Esophagus (tissue), 2 donors: ENCODE measurements around the gene NVL. TPM values are rescaled to one million over a fixed set of nuclear protein-coding genes. Genes with fewer than 3 reads are reported as not detected.

Experiments used
- H3K27ac ChIP-seq, 2 donors: one replicate each; pipeline ENCODE4 v1.5.1; 2013; ENCODE audit warnings: low read depth in 2 of 2, mild to moderate bottlenecking in 2 of 2, inconsistent platforms in 1 of 2, low read length in 1 of 2, moderate library complexity in 1 of 2
- H3K27me3 ChIP-seq, 2 donors: one replicate each; pipeline ENCODE4 v1.6.1; 2013; ENCODE audit warnings: low read length in 2 of 2, control low read depth in 1 of 2, mild to moderate bottlenecking in 1 of 2; ENCODE audit not compliant: insufficient read depth in 2 of 2, control insufficient read depth in 1 of 2
- H3K36me3 ChIP-seq, 2 donors: one replicate each; pipeline ENCODE4 v1.6.1; 2013; ENCODE audit warnings: low read length in 1 of 2; ENCODE audit not compliant: control insufficient read depth in 2 of 2, insufficient read depth in 2 of 2
- H3K4me1 ChIP-seq, 2 donors: one replicate each; pipeline ENCODE4 v1.6.1; 2013; ENCODE audit warnings: low read length in 1 of 2; ENCODE audit not compliant: control insufficient read depth in 2 of 2, insufficient read depth in 2 of 2
- H3K4me3 ChIP-seq, 2 donors: one replicate each; pipeline ENCODE4 v1.5.1; 2013; ENCODE audit warnings: low read length in 2 of 2, mild to moderate bottlenecking in 2 of 2, low read depth in 1 of 2, moderate library complexity in 1 of 2
- H3K9me3 ChIP-seq, 2 donors: one replicate each; pipeline ENCODE4 v1.6.1; 2013; ENCODE audit warnings: mild to moderate bottlenecking in 2 of 2, low read depth in 1 of 2, low read length in 1 of 2, moderate library complexity in 1 of 2; ENCODE audit not compliant: control insufficient read depth in 2 of 2, insufficient read depth in 1 of 2
- WGBS, 2 donors: extraction: QIAGEN DNeasy Blood & Tissue Kit; methylation state at CpG; one replicate each; pipeline ENCODE4 v1.1.7; 2013; 5-methylcytosine and 5-hydroxymethylcytosine counted together
- polyA plus RNA-seq, 2 donors: library from polyadenylated mRNA; stranded (reverse); fragments of 200-250 nt; gene quantifications; one replicate each; pipeline ENCODE4 v1.2.3, GENCODE V29; 2013
- donor health status: healthy with polysubstance abuse.
- donor health status: Bipolar disorder and iron deficiency.

NVL gene
- polyA plus RNA-seq, 2 donors, result 11.4 to 20.1 TPM

DNA sequence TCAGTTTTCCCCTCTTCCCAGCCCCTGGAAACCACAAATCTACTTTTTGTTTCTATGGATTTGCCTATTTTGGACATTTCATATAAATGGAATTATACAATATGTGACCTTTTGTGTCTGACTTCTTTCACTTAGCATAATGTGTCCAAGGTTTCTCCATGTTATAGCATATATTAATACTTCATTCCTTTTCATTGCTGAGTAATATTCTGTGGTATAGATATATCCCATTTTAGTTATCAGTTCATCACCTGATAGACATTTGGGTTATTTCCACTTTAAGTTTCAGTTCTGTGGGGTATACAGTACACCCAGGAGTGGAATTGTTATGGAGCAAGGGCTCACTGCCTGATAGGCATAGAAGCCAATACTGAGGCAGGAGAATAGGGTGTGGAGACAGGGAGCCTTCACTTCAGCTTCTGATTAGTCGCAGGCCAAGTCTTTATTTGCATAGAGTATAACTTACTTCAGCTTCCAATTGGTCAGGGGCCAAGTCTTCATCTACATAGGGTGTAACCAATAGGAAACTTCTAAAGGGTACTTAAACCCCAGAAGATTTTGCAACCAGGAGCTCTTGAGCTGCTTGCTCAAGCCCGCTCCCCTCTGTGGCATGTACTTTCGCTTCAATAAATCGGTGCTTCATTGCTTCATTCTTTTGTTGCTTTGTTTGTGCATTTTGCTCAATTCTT, 8.3 kb upstream of the NVL start:
- H3K4me3 ChIP-seq, result no peak overlapping the region
- WGBS, 2 donors, result 62 to 89% methylated on average over 4 of the region's 4 CpGs
- H3K9me3 ChIP-seq, result no peaks in the 10 kb centered on the region
- peaks cover 3% of the 10 kb centered on the region in 2 donors for H3K4me1 ChIP-seq
- no peaks in the 10 kb centered on the region for H3K36me3 ChIP-seq
- no peak overlapping the region for H3K27ac ChIP-seq
- no peaks in the 10 kb centered on the region for H3K27me3 ChIP-seq

GRCh38 chr1:224333939-224334786, 4.2 kb upstream of the NVL start:
- no peak overlapping the region for H3K4me3 ChIP-seq
- H3K9me3 ChIP-seq, result no peaks in the 10 kb centered on the region
- H3K27me3 ChIP-seq, result no peaks in the 10 kb centered on the region
- WGBS, 2 donors, result 51 to 57% methylated on average over 5 of the region's 5 CpGs
- no peaks in the 10 kb centered on the region for H3K36me3 ChIP-seq
- H3K4me1 ChIP-seq, result no peaks in the 10 kb centered on the region
- no peak overlapping the region for H3K27ac ChIP-seq

GRCh38 chr1:224333309-224333926, 3.4 kb upstream of the NVL start:
- WGBS, 2 donors, result 9 to 13% methylated on average over 3 of the region's 3 CpGs
- Histone ChIP-seq H3K27me3 (no peaks in the 10 kb centered on the region), H3K27ac (no peak overlapping the region), H3K36me3 (no peaks in the 10 kb centered on the region), H3K4me1 (no peaks in the 10 kb centered on the region), H3K4me3 (no peak overlapping the region), H3K9me3 (no peaks in the 10 kb centered on the region)

DNA sequence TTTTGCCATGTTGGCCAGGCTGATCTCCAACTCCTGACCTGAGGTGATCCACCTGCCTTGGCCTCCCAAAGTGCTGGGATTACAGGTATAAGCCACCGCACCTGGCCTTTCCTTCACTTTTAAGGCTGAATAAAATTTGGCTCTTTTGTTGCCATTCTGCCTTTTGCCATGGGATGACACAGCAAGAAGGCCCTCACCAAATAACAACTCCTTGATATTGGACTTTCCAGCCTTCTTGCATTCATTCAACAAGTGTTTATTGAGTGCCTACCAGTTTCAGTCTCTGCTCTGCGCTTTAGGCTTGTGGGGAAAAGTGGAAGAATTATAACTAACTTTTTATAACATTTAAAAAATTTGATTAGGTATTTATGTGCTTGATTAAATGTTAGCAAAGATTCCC, 1.9 kb upstream of the NVL start:
- H3K9me3 ChIP-seq, result no peaks in the 10 kb centered on the region
- H3K36me3 ChIP-seq, result no peaks in the 10 kb centered on the region
- no peak overlapping the region for H3K27ac ChIP-seq
- H3K4me3 ChIP-seq, result no peak overlapping the region
- no peaks in the 10 kb centered on the region for H3K27me3 ChIP-seq
- WGBS, 2 donors, result 96 to 97% methylated on average over 2 of the region's 2 CpGs
- no peaks in the 10 kb centered on the region for H3K4me1 ChIP-seq

GRCh38 chr1:224331326-224331725, 1.4 kb upstream of the NVL start:
- no peak overlapping the region for H3K27ac ChIP-seq
- H3K27me3 ChIP-seq, result no peaks in the 10 kb centered on the region
- no peaks in the 10 kb centered on the region for H3K4me1 ChIP-seq
- no peak overlapping the region for H3K4me3 ChIP-seq
- WGBS, 2 donors, result 96 to 100% methylated on average over 2 of the region's 2 CpGs
- H3K9me3 ChIP-seq, result no peaks in the 10 kb centered on the region
- H3K36me3 ChIP-seq, result no peaks in the 10 kb centered on the region

GRCh38 chr1:224329484-224329841, 509 bp downstream of the NVL start:
- WGBS, 2 donors, result 0 to 1% methylated on average over 7 of the region's 7 CpGs
- Histone ChIP-seq H3K4me3 (peak overlapping the region; percentile 73 to 87), H3K4me1 (no peaks in the 10 kb centered on the region), H3K9me3 (no peaks in the 10 kb centered on the region), H3K27ac (peak overlapping the region; percentile 95 to 96), H3K36me3 (peaks cover 0 to 2% of the 10 kb centered on the region in 2 donors), H3K27me3 (no peaks in the 10 kb centered on the region)

- Histone ChIP-seq H3K36me3 (peaks cover 0 to 2% of the 10 kb centered on the region in 2 donors), H3K4me3 (peak overlapping the region in 1 of 2 donors; percentile 87), H3K4me1 (no peaks in the 10 kb centered on the region), H3K9me3 (no peaks in the 10 kb centered on the region), H3K27ac (no peak overlapping the region), H3K27me3 (no peaks in the 10 kb centered on the region)
- 76 to 81% methylated on average over 6 of the region's 6 CpGs for WGBS, 2 donors
Measured at GRCh38 chr1:224328644-224329043, 1.3 kb downstream of the NVL start.

DNA sequence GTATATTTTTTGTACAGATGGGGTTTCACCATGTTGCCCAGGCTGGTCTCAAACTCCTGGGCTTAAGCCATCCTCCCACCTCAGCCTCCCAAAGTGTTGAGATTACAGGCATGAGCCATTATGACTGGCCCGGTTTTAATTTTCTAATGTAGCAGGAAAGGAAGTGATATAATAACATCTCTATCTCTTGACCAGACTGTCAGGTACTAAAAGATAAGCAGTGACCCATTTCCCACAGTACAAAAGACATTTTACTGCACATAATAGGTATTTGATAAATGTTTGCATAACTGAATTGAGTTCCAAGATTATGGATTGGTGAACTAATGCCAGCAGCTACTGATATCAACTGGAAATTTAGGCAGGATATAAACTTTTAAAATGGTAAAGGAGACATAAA, 4.0 kb downstream of the NVL start:
- no peak overlapping the region for H3K27ac ChIP-seq
- H3K36me3 ChIP-seq, result peaks cover 0 to 2% of the 10 kb centered on the region in 2 donors
- no peak overlapping the region for H3K4me3 ChIP-seq
- no peaks in the 10 kb centered on the region for H3K27me3 ChIP-seq
- no peaks in the 10 kb centered on the region for H3K9me3 ChIP-seq
- WGBS, 2 donors, result 64 to 85% methylated on average over 1 of the region's 1 CpG
- no peaks in the 10 kb centered on the region for H3K4me1 ChIP-seq

- no peaks in the 10 kb centered on the region for H3K4me1 ChIP-seq
- H3K4me3 ChIP-seq, result no peak overlapping the region
- H3K36me3 ChIP-seq, result peaks cover 0 to 3% of the 10 kb centered on the region in 2 donors
- H3K9me3 ChIP-seq, result no peaks in the 10 kb centered on the region
- H3K27me3 ChIP-seq, result no peaks in the 10 kb centered on the region
- 95 to 98% methylated on average over 2 of the region's 2 CpGs for WGBS, 2 donors
- no peak overlapping the region for H3K27ac ChIP-seq
Measured at GRCh38 chr1:224321706-224322105, 8.3 kb downstream of the NVL start.
